ENCODE data around the gene DDO. TPM values are rescaled to one million over a fixed set of nuclear protein-coding genes. Genes with fewer than 3 reads are reported as not detected.

The DDO gene
- total and polyA plus RNA-seq, 2 of the 8 experiments (the other 6 are each of a cell fraction or from before 2014, with no cell fraction given) = not detected

DNA sequence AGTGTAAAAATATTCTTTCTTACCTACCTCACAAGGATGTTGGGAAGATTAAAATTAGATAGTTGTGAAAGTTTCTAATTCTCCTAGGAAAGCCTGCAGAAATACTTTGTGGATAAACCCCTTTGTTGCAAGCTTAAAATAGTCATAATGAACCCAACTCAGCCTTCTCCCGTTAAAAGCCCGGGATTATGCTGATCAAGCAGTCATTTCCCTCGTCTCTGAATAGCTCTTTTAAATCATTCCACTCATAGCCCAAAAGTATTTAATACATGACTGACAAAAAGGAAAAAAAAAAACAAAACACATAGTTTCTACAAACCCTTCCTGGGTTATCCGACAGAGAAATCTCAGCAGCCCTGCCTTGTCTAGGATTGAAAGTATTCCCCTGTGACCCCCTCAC, 46.3 kb downstream of the DDO start:
- Histone ChIP-seq H2BK12ac (ENCODE audit: low read depth, low read length) (no peak overlapping the region), H3K23me2 (ENCODE audit: low read depth, low read length) (no peaks in the 10 kb centered on the region; the same call in 1 of the 2 replicates), H2BK120ac (replicated peaks; ENCODE audit: low read depth, low read length) (no peak overlapping the region), H3K27me3 (replicated peaks in 1 of 4; ENCODE audit: control insufficient read depth in 3 of 4, extremely low read depth in 1 of 4, insufficient read depth in 3 of 4, low read length in 3 of 4) (no peaks in the 10 kb centered on the region), H4K91ac (replicated peaks; ENCODE audit: insufficient read length, low read length) (no peak overlapping the region), H3K79me2 (ENCODE audit: control insufficient read depth in 1 of 2, insufficient read depth in 2 of 2, low read length in 2 of 2) (no peaks in the 10 kb centered on the region), H3K4me2 (ENCODE audit: insufficient read depth in 1 of 2, low read depth in 2 of 2, low read length in 2 of 2) (no peak overlapping the region), H3K18ac (ENCODE audit: extremely low read depth, low read length) (no peak overlapping the region), H3K9ac (replicated peaks in 1 of 4; ENCODE audit: extremely low read depth in 1 of 4, low read depth in 3 of 4, low read length in 3 of 4) (no peak overlapping the region), H2BK5ac (ENCODE audit: low read depth, low read length) (no peak overlapping the region), H2BK15ac (ENCODE audit: low read length) (no peak overlapping the region), H3K27ac (ENCODE audit: low read depth, low read length) (no peak overlapping the region), H3K4ac (replicated peaks; ENCODE audit: insufficient read length, low read depth, low read length) (no peak overlapping the region), H3K23ac (ENCODE audit: insufficient read length) (no peak overlapping the region), H3K9me3 (ENCODE audit: insufficient read depth in 2 of 2, low read depth in 1 of 2, low read length in 1 of 2) (no peaks in the 10 kb centered on the region), H3K14ac (ENCODE audit: insufficient read length) (no peak overlapping the region), H3K79me1 (ENCODE audit: low read depth, low read length) (no peaks in the 10 kb centered on the region), H3K36me3 (ENCODE audit: control insufficient read depth in 2 of 4, insufficient read depth in 4 of 4, low read length in 3 of 4) (no peaks in the 10 kb centered on the region), H4K5ac (ENCODE audit: insufficient read length, low read depth, low read length) (no peak overlapping the region), H2AFZ (ENCODE audit: low read length) (no peak overlapping the region), H4K8ac (ENCODE audit: extremely low read depth, insufficient read depth, low read length) (no peak overlapping the region), H3K4me1 (replicated peaks in 1 of 4; ENCODE audit: control insufficient read depth in 3 of 4, insufficient read depth in 4 of 4, low read length in 3 of 4) (peaks cover 0 to 13% (median 3%) of the 10 kb centered on the region in 4 experiments; a peak in 3 of 7 replicates), H3K4me3 (ENCODE audit: extremely low read depth in 1 of 4, insufficient read depth in 2 of 4, low read depth in 3 of 4, low read length in 4 of 4) (no peak overlapping the region), H4K20me1 (replicated peaks in 1 of 2; ENCODE audit: control insufficient read depth in 1 of 2, insufficient read depth in 2 of 2, low read length in 2 of 2) (no peaks in the 10 kb centered on the region), H2AK5ac (ENCODE audit: low read depth, low read length) (no peak overlapping the region), H2BK20ac (ENCODE audit: low read length) (no peak overlapping the region), H3K56ac (replicated peaks; ENCODE audit: insufficient read length, low read depth, low read length) (no peak overlapping the region)
- 74% methylated on average over 4 of the region's 4 CpGs; no CpG with 5 or more reads in 1 of the 2 experiments for WGBS, 2 experiments (ENCODE audit: extremely low coverage in 1 of 2, insufficient coverage in 1 of 2, insufficient read length in 1 of 2, insufficient replicate concordance in 2 of 2, low coverage in 1 of 2, low lambda C conversion rate in 2 of 2, missing lambda C conversion rate in 1 of 2)
- ChIA-PET CTCF (ENCODE audit: partially characterized antibody) (interaction anchor here (0.6 to 1.3 kb wide), 4 partner anchors 8 to 27 kb away, joined by 3 to 7 read pairs (median 3); no protein-coding TSS in a partner anchor), POLR2A (ENCODE audit: partially characterized antibody) (no interaction called here)
- no peak for FAIRE-seq
- DNase-seq (ENCODE audit: low read depth in 1 of 2, low spot score in 2 of 2) = no peak
- TF ChIP-seq CBX5 (IDR thresholded peaks at IDR 0.05; ENCODE audit: low read depth, low read length) (no peak), SAP30 (IDR thresholded peaks at IDR 0.05; ENCODE audit: insufficient read depth, insufficient replicate concordance, low read length) (no peak), CHD1 (IDR thresholded peaks at IDR 0.05; ENCODE audit: low read depth, low read length) (no peak), RFX5 (IDR thresholded peaks at IDR 0.05; ENCODE audit: borderline replicate concordance, low read depth, low read length) (no peak), SIRT6 (IDR thresholded peaks at IDR 0.05; ENCODE audit: low read length) (no peak), NANOG (IDR thresholded peaks at IDR 0.05; ENCODE audit: insufficient read depth, low read depth, low read length, poor library complexity, severe bottlenecking) (no peak), BACH1 (IDR thresholded peaks at IDR 0.05; ENCODE audit: low read length) (no peak), KDM4A (IDR thresholded peaks at IDR 0.05; ENCODE audit: low read depth, low read length, severe bottlenecking) (no peak), MAFK (IDR thresholded peaks at IDR 0.05; ENCODE audit: low read depth, low read length) (no peak), SUZ12 (IDR thresholded peaks at IDR 0.05; ENCODE audit: low read length) (no peak), TCF12 (IDR thresholded peaks at IDR 0.05; ENCODE audit: low read depth, low read length) (no peak), CHD2 (IDR thresholded peaks at IDR 0.05; ENCODE audit: low read length) (no peak), YY1 (IDR thresholded peaks at IDR 0.05; ENCODE audit: low read depth, low read length) (no peak), CREB1 (IDR thresholded peaks at IDR 0.05) (no peak)
- TF ChIP-seq, protein P1, sequence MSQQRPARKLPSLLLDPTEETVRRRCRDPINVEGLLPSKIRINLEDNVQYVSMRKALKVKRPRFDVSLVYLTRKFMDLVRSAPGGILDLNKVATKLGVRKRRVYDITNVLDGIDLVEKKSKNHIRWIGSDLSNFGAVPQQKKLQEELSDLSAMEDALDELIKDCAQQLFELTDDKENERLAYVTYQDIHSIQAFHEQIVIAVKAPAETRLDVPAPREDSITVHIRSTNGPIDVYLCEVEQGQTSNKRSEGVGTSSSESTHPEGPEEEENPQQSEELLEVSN (IDR thresholded peaks at IDR 0.05) = no peak
